HL-60/S4 treated with retinoic acid at 250 ng/mL for 4 days and 3 days (cell line): ENCODE data around the gene PATJ.
"Not testable (repeated sequence)": the region's sequence is repeated elsewhere in the genome, so short reads cannot be mapped to it uniquely, and the experiment has no call there.

Source experiments
- in situ Hi-C: fragments of 300-500 bp; cut with MboI; formaldehyde crosslinking; loops from 2 replicates; pipeline ENCODE4 v1.7.0; 2022; ENCODE audit warnings: low sequenced_read_pairs

Gene PATJ

GRCh38 chr1:62196086-62196690 is 453.9 kb downstream of the PATJ start:
- in situ Hi-C loops, result no loop called here

DNA sequence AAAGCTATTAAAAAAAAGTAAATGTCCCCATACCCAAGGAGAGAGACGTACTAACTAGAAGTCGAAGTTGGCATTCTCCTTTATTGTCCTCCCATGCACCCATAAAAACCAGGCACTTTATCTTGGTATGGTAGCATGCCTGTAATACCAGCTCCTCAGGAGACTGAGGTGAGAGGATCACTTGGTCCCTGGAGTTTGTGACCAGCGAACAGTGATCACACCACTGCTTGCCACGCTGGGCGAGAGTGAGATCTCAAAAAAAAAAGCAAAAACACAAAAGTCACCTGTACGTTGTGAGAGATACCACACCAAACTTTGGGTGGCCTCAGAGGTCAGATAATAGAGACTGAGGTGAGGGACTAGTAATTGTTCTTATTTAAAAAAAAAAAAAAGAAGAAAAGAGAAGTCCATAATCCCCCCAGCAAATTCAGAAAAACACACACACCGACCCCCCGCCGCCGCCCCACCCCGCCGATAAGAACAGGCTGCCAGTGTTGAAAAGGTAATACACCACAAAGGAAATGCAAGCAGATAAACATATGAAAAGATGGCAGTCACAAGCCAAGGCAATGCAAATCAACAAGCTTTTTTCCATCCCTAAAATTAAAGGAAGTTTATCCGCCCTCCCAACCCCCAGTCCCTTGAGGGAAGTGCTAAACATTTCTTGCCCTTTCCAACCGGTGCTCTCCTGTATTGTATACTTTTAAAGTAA is 455.9 kb downstream of the PATJ start:
- in situ Hi-C loops, result no loop called here

- in situ Hi-C loops, result no loop called here
These were observed 456.5 kb downstream of the PATJ start for GRCh38 chr1:62198781-62199125.

DNA sequence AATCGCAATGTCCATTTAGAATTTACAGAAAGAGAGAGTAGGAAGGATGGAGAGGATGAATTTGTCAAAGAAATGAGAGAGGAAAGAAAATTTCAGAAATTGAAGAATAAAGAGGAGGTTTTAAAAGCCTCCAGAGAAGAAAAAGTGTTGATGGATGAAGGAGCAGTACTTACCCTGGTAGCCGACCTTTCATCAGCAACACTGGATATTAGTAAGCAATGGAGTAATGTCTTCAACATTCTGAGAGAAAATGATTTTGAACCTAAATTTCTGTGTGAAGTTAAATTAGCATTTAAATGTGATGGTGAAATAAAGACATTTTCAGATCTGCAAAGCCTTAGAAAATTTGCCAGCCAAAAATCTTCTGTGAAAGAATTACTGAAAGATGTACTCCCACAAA is 464.9 kb downstream of the PATJ start:
- in situ Hi-C loops, result no loop called here

- in situ Hi-C loops, result no loop called here
These were observed 465.8 kb downstream of the PATJ start for GRCh38 chr1:62208087-62208486.

GRCh38 chr1:62208970-62209369 is 466.7 kb downstream of the PATJ start:
- in situ Hi-C loops, result no loop called here

GRCh38 chr1:62209931-62210595 is 467.8 kb downstream of the PATJ start:
- in situ Hi-C loops, result no loop called here

GRCh38 chr1:62210960-62211359 is 468.7 kb downstream of the PATJ start:
- in situ Hi-C loops, result no loop called here

DNA sequence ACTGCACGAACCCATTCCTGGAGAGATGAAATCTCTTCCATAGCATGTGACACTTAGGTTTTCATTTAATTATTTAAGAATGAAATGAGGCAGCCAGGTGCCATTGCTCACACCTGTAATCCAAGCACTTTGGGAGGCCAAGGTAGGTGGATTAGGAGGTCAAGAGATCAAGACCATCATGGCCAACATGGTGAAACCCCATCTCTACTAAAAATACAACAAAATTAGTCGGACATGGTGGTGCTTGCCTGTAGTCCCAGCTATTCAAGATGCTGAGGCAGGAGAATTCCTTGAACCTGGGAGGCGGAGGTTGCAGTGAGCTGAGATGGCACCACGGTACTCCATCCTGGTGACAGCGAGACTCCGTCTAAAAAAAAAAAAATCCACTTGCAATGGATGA is 470.1 kb downstream of the PATJ start:
- in situ Hi-C loops, result no loop called here

DNA sequence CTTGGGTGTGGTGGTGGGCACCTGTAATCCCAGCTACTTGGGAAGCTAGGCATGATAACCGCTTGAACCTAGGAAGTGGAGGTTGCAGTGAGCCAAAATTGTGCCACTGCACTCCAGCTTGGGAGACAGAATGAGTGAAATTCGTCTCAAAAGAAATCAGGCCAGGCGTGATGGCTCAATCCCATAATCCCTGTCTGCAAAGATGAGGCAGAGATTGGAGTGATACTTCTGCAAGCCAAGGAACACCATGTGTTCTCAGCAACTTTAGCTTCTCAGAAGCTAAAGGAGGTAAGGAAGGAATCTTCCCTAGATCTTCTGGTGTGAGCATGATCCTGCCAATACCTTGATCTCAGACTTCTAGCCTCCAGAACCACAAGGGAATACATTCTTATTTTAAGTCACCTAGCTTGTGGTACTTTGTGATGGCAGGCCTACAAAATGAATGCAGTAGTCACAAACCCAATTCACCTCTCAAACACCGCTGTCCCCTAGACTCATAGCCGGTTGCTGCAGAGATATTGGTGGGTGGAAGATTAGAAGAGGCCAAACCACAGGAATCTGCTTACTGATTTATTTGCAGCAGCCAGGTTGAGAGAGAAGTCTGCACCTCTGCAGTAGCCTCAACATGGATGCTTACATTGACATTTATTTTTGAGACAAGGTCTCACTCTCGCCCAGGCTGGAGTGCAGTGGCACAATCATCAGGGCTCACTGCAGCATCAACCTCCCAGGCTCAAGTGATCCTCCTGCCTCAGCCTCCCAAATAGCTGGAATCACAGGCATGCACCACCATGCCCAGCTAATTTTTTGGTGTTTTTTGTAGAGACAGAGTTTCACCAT is 471.0 kb downstream of the PATJ start:
- in situ Hi-C loops, result no loop called here

DNA sequence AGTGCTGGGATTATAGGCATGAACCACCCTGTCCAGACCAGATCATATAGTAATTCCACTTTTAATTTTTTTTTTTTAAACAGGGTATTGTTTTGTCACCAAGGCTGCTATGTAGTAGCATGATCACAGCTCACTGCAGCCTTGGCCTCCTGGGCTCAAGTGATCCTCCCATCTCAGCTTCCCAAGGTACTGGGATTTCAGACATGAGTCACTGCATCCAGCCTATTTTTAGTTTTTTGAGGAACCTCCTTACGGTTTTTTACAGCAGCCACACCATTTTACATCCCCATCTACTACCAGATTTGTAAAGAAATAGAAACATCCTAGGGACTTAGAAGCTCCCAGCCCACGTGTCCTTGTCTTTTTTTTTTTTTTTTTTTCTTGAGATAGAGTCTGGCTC is 476.3 kb downstream of the PATJ start:
- in situ Hi-C loops, result no loop called here

- in situ Hi-C loops, result not testable (repeated sequence)
These were observed 478.2 kb downstream of the PATJ start for GRCh38 chr1:62220456-62220855.

DNA sequence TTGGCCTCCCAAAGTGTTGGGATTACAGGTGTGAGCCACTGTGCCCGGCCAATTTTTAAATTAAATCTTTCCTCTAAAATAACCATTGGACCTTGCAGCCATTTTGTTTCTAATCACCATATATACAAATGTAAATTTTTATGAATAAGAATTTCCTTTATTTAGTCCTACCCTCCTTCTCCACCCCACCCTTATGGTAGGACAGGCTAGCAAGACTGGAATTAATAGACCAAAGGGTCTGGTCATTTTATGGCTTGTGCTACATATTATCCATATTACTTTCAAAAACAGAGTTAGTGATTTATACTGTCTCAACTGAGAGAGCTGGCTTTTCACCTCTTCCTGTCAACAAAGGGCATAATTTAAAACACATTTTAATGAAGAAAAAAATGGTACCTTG is 478.9 kb downstream of the PATJ start:
- in situ Hi-C loops, result no loop called here

DNA sequence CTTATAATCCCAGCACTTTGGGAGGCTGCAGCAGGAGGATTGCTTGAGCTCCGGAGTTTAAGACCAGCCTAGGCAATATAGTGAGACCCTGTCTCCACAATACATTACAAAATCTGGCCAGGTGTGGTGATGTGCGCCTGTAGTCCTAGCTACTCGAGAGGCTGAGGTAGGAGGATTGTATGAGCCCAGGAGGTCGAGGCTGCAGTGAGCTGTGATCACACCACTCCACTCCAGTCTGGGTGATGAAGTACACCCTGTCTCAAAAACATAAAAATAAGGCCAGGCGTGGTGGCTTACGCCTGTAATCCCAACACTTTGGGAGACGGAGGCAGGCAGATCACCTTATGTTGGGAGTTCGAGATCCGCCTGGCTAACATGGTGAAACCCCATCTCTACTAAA is 480.0 kb downstream of the PATJ start:
- in situ Hi-C loops, result no loop called here

GRCh38 chr1:62224182-62224581 is 481.9 kb downstream of the PATJ start:
- in situ Hi-C loops, result no loop called here

DNA sequence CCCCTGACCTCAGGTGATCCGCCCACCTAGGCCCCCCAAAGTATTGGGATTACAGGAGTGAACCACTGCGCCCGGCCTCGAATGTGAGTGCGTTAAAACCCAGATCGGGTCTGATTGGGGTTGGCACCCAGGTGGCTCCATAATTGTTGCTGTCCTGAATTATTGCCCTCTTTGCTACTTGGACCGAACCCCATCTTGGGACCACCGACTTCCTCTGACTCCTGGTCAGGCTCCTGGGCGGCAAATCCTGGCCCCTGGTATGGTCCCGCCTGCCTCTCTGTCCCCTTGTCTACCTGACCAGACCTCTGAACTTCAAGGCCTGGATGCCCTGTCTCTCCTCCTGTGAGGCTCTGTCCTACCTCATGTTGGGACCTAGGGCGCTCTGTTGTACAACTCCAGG is 485.2 kb downstream of the PATJ start:
- in situ Hi-C loops, result no loop called here
